Activated CD8-positive, alpha-beta T cell treated with anti-CD3 and anti-CD28 coated beads for 36 hours (primary cell): ENCODE data around the gene SKI. TPM values are rescaled to one million over a fixed set of nuclear protein-coding genes. Genes with fewer than 3 reads are reported as not detected.

ENCODE experiments used
- ATAC-seq: fragments of 200-7000 bp; cut with Tn5 transposase; one replicate; pipeline ENCODE4 v1.10.0; 2021; ENCODE audit warnings: mild to moderate bottlenecking, moderate library complexity
- CTCF ChIA-PET: fragments of 350-600 bp; sonication (Branson Sonifier 250); formaldehyde crosslinking; loops from one replicate; lab custom pipeline; 2021; ENCODE audit warnings: antibody characterized with exemption; lab: Charles Lee
- POLR2A ChIA-PET: fragments of 350-600 bp; sonication (Branson Sonifier 250); formaldehyde crosslinking; loops from one replicate; lab custom pipeline; 2021; ENCODE audit warnings: antibody characterized with exemption; lab: Charles Lee
- DNase-seq: peaks from one replicate; pipeline ENCODE4 v3.0.0-alpha.2; 2020
- H3K27ac Mint-ChIP-seq: one replicate; pipeline ENCODE4 v1.8.0; 2021; ENCODE audit warnings: mild to moderate bottlenecking, mixed read lengths
- H3K27me3 Mint-ChIP-seq: one replicate; pipeline ENCODE4 v1.8.0; 2021; ENCODE audit warnings: mixed read lengths
- H3K36me3 Mint-ChIP-seq: one replicate; pipeline ENCODE4 v1.8.0; 2021; ENCODE audit warnings: low read depth, mixed read lengths
- H3K4me1 Mint-ChIP-seq: one replicate; pipeline ENCODE4 v1.8.0; 2021; ENCODE audit warnings: low read depth, mixed read lengths
- H3K4me3 Mint-ChIP-seq: one replicate; pipeline ENCODE4 v1.8.0; 2021; ENCODE audit warnings: mild to moderate bottlenecking, moderate library complexity, mixed read lengths
- H3K9me3 Mint-ChIP-seq: one replicate; pipeline ENCODE4 v1.8.0; 2021; ENCODE audit warnings: mixed read lengths
- intact Hi-C: fragments of 100-400 bp; cut with micrococcal nuclease; formaldehyde crosslinking; loops from one replicate; pipeline ENCODE4 v1.10.0; 2022
- total RNA-seq, 2 experiments: library from RNA; stranded (reverse); gene quantifications; one replicate each; pipeline ENCODE4 v1.2.3, GENCODE V29; 2021
- TF ChIP-seq, protein P1 (sequence below): fragments of 200-600 bp; IDR thresholded peaks from one replicate; pipeline ENCODE4 v1.8.0; 2022; ENCODE audit warnings: antibody characterized with exemption, mild to moderate bottlenecking

The SKI gene
- total RNA-seq, 2 experiments from 2014 or later: 27.5 to 28.3 TPM

GRCh38 chr1:2248854-2249558 lies 20.9 kb downstream of the SKI start:
- Mint-ChIP-seq H3K27me3 (no peaks in the 10 kb centered on the region), H3K27ac (peak overlapping the region; percentile 15), H3K36me3 (peaks cover 3% of the 10 kb centered on the region), H3K4me3 (no peak overlapping the region), H3K4me1 (peaks cover 67% of the 10 kb centered on the region), H3K9me3 (no peaks in the 10 kb centered on the region)
- ChIA-PET POLR2A (no interaction called here), CTCF (no interaction called here)
- ATAC-seq (no peak), DNase-seq (no peak)
- TF ChIP-seq, protein P1, sequence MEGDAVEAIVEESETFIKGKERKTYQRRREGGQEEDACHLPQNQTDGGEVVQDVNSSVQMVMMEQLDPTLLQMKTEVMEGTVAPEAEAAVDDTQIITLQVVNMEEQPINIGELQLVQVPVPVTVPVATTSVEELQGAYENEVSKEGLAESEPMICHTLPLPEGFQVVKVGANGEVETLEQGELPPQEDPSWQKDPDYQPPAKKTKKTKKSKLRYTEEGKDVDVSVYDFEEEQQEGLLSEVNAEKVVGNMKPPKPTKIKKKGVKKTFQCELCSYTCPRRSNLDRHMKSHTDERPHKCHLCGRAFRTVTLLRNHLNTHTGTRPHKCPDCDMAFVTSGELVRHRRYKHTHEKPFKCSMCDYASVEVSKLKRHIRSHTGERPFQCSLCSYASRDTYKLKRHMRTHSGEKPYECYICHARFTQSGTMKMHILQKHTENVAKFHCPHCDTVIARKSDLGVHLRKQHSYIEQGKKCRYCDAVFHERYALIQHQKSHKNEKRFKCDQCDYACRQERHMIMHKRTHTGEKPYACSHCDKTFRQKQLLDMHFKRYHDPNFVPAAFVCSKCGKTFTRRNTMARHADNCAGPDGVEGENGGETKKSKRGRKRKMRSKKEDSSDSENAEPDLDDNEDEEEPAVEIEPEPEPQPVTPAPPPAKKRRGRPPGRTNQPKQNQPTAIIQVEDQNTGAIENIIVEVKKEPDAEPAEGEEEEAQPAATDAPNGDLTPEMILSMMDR: no peak
- intact Hi-C loops: no loop called here

DNA sequence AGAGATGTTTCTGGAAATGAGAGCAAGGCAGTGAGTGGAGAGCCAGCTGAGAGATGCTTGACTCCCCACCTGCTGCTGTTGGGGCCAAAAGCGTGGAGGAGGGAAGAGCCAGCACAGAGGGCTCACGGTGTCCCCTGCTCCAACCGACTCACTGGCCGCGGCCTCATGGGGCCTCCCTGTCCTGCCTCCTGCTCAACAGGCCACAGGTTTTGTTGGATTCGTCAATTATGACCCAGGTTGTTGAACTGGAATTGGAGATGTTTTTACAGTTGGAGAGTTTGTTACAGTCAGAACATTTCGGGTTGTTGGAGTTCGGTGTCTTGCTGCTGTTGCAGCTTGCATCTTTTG lies 21.4 kb downstream of the SKI start:
- DNase-seq: no peak
- H3K4me1 Mint-ChIP-seq: peaks cover 64% of the 10 kb centered on the region
- ChIA-PET POLR2A (no interaction called here), CTCF (no interaction called here)
- no peaks in the 10 kb centered on the region for H3K27me3 Mint-ChIP-seq
- no peaks in the 10 kb centered on the region for H3K9me3 Mint-ChIP-seq
- intact Hi-C loops: no loop called here
- TF ChIP-seq, protein P1: no peak
- ATAC-seq: no peak
- no peak overlapping the region for H3K4me3 Mint-ChIP-seq
- peaks cover 3% of the 10 kb centered on the region for H3K36me3 Mint-ChIP-seq
- peak overlapping the region; percentile 15 for H3K27ac Mint-ChIP-seq

GRCh38 chr1:2250721-2251281 lies 22.7 kb downstream of the SKI start:
- no peaks in the 10 kb centered on the region for H3K9me3 Mint-ChIP-seq
- peaks cover 3% of the 10 kb centered on the region for H3K36me3 Mint-ChIP-seq
- POLR2A ChIA-PET: no interaction called here
- H3K4me1 Mint-ChIP-seq: peaks cover 59% of the 10 kb centered on the region
- H3K4me3 Mint-ChIP-seq: no peak overlapping the region
- intact Hi-C loops: no loop called here
- DNase-seq (no peak), ATAC-seq (no peak)
- no peaks in the 10 kb centered on the region for H3K27me3 Mint-ChIP-seq
- TF ChIP-seq, protein P1: no peak
- peak overlapping the region; percentile 7 for H3K27ac Mint-ChIP-seq
- CTCF ChIA-PET: no interaction called here

GRCh38 chr1:2251363-2251762 lies 23.2 kb downstream of the SKI start:
- POLR2A ChIA-PET: interaction anchor here (1.4 kb wide), 1 partner anchor 17 kb away, joined by 5 read pairs; no protein-coding TSS in a partner anchor
- TF ChIP-seq, protein P1: no peak
- intact Hi-C loops: no loop called here
- H3K9me3 Mint-ChIP-seq: no peaks in the 10 kb centered on the region
- H3K27me3 Mint-ChIP-seq: no peaks in the 10 kb centered on the region
- CTCF ChIA-PET: no interaction called here
- ATAC-seq (no peak), DNase-seq (no peak)
- H3K27ac Mint-ChIP-seq: peak overlapping the region; percentile 81
- peaks cover under 1% of the 10 kb centered on the region for H3K36me3 Mint-ChIP-seq
- peaks cover 54% of the 10 kb centered on the region for H3K4me1 Mint-ChIP-seq
- H3K4me3 Mint-ChIP-seq: no peak overlapping the region

DNA sequence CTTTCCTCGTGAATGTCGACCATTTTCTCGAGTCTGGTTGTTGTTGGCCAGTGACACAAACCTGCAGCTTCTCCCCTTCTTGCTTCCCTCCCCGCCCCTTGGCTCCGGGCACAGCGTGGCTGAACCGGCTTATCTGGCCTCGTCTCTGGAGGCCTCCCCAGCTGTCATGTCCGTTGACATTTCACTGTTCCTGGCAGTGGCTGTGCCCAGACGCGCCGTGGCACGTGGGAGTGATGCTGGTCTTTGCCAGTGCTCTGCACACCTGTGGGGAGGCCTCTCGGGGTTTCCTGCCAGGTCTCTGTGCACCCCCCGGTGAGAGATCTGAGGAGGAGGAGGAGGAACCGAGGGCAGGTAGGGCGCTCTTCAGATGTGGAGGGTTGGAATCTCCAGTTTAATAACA lies 23.7 kb downstream of the SKI start:
- ATAC-seq: no peak
- TF ChIP-seq, protein P1: no peak
- Mint-ChIP-seq H3K4me3 (no peak overlapping the region), H3K27ac (peak overlapping the region; percentile 81), H3K4me1 (peaks cover 51% of the 10 kb centered on the region), H3K27me3 (no peaks in the 10 kb centered on the region), H3K36me3 (no peaks in the 10 kb centered on the region), H3K9me3 (no peaks in the 10 kb centered on the region)
- DNase-seq: no peak
- ChIA-PET POLR2A (interaction anchor here (1.4 kb wide), 1 partner anchor 17 kb away, joined by 5 read pairs; no protein-coding TSS in a partner anchor), CTCF (interaction anchor here (1.1 to 2.2 kb wide), 3 partner anchors 17 to 130 kb away, joined by 3 to 5 read pairs (median 3); no protein-coding TSS in a partner anchor)
- intact Hi-C loops: no loop called here
